ENCODE results near the gene CES4A.

CES4A gene

DNA sequence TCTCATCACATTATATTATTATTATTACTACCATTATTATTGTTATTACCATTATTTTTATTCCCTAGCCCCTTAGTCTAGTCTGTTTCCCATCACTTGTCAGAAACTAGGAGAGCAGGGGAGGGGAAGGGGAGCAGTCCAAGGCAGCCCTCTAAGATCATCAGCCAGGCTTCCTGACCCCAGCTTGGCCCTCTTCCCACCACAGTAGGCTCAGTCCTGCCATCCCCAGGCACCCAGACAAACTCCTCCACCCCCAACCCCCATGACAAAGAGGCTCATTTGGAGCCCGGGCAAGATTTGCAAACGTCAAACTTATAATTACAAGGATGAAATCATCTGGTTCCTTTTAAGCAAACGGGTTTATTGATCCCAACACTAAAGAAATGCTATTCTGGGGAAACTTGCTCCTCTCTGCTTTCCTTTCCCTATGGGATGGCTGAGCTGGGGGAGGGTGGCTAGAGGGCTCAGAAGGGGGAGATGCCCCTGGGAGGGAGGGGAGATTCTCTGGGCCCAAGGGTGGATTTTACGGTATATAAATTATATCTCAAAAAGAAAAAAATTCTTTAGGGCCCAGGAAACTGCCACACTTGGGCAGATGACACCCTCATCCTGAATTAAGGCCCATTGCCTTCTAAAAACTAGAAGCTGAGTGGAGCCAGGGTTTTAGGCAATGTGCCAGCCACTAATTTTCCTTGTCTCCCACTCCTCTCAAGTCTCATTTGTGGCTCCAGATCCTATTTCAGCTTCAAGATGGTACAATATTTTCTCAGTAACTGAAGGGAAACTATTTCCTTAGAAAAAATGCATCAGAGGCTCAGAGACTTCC lies 36.2 kb downstream of the CES4A start:
- ATAC-seq = peak; percentile 53
- no peak for TF ChIP-seq ARNTL (CRISPR knock-in tag; IDR thresholded peaks at IDR 0.05; ENCODE audit: borderline replicate concordance, low read depth)
- TF ChIP-seq, protein P1, sequence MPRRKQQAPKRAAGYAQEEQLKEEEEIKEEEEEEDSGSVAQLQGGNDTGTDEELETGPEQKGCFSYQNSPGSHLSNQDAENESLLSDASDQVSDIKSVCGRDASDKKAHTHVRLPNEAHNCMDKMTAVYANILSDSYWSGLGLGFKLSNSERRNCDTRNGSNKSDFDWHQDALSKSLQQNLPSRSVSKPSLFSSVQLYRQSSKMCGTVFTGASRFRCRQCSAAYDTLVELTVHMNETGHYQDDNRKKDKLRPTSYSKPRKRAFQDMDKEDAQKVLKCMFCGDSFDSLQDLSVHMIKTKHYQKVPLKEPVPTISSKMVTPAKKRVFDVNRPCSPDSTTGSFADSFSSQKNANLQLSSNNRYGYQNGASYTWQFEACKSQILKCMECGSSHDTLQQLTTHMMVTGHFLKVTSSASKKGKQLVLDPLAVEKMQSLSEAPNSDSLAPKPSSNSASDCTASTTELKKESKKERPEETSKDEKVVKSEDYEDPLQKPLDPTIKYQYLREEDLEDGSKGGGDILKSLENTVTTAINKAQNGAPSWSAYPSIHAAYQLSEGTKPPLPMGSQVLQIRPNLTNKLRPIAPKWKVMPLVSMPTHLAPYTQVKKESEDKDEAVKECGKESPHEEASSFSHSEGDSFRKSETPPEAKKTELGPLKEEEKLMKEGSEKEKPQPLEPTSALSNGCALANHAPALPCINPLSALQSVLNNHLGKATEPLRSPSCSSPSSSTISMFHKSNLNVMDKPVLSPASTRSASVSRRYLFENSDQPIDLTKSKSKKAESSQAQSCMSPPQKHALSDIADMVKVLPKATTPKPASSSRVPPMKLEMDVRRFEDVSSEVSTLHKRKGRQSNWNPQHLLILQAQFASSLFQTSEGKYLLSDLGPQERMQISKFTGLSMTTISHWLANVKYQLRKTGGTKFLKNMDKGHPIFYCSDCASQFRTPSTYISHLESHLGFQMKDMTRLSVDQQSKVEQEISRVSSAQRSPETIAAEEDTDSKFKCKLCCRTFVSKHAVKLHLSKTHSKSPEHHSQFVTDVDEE (CRISPR knock-in tag; IDR thresholded peaks at IDR 0.05) = no peak
- no peak for TF ChIP-seq CSDC2 (CRISPR knock-in tag; IDR thresholded peaks at IDR 0.05)
- no peak for TF ChIP-seq OSR1 (CRISPR knock-in tag; IDR thresholded peaks at IDR 0.05)

DNA sequence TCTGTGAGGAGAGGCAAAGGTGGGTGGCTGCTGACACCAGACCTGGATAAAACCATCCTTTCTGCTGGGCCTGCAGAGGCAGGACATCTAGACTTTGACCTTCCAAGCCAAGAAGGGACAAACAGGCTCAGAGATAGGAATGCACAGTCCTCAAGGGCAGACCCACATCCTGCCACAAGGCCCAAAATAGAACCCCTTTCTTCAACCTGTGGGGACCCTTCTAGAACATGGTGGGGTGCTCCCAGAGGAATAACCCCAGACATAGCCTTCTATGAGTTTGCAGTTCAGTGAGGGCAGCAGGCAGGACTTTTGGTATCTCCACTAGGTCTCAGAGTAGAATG lies 36.8 kb downstream of the CES4A start:
- ATAC-seq = no peak
- TF ChIP-seq ZC3H10 (CRISPR knock-in tag; IDR thresholded peaks at IDR 0.05) = no peak
- TF ChIP-seq OSR1 (CRISPR knock-in tag; IDR thresholded peaks at IDR 0.05) = no peak
- no peak for TF ChIP-seq PPARA (CRISPR knock-in tag; IDR thresholded peaks at IDR 0.05; ENCODE audit: borderline replicate concordance)
- TF ChIP-seq ZFP3 (CRISPR knock-in tag; IDR thresholded peaks at IDR 0.05) = no peak

DNA sequence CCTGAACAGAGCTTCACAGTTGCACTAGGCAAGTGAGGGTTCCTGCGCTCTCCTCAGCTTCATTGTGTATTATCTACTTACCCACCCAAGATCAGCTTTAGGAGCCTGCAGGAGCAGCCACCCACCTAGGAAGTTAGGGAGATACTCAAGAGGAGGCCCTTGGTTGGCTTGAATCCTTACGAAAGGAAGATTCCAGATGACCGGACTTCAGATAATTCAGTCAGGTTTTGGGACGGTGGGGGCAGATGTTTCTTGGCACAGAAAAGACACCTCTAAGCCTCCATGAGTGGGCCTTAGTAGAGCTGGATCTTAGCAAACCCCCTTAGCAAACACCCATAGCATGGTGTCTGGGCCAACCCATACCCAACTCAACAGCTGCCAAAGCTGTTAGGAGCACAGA lies 38.2 kb downstream of the CES4A start:
- no peak for TF ChIP-seq ISL1 (CRISPR knock-in tag; IDR thresholded peaks at IDR 0.05)
- TF ChIP-seq OSR1 (CRISPR knock-in tag; IDR thresholded peaks at IDR 0.05) = no peak
- TF ChIP-seq ZNF8 (CRISPR knock-in tag; IDR thresholded peaks at IDR 0.05) = no peak
- no peak for TF ChIP-seq ZNF565 (CRISPR knock-in tag; conservative IDR thresholded peaks at IDR 0.05; ENCODE audit: low read depth)
- no peak for TF ChIP-seq ZFP30 (CRISPR knock-in tag; IDR thresholded peaks at IDR 0.05)
- TF ChIP-seq, protein P1 (CRISPR knock-in tag; IDR thresholded peaks at IDR 0.05) = no peak
- TF ChIP-seq ZNF70 (CRISPR knock-in tag; IDR thresholded peaks at IDR 0.05) = no peak
- no peak for TF ChIP-seq RARB (CRISPR knock-in tag; IDR thresholded peaks at IDR 0.05)
- TF ChIP-seq, protein P2, sequence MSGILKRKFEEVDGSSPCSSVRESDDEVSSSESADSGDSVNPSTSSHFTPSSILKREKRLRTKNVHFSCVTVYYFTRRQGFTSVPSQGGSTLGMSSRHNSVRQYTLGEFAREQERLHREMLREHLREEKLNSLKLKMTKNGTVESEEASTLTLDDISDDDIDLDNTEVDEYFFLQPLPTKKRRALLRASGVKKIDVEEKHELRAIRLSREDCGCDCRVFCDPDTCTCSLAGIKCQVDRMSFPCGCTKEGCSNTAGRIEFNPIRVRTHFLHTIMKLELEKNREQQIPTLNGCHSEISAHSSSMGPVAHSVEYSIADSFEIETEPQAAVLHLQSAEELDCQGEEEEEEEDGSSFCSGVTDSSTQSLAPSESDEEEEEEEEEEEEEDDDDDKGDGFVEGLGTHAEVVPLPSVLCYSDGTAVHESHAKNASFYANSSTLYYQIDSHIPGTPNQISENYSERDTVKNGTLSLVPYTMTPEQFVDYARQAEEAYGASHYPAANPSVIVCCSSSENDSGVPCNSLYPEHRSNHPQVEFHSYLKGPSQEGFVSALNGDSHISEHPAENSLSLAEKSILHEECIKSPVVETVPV (CRISPR knock-in tag; IDR thresholded peaks at IDR 0.05) = no peak
- TF ChIP-seq TOX (CRISPR knock-in tag; IDR thresholded peaks at IDR 0.05; ENCODE audit: borderline replicate concordance) = no peak
- no peak for TF ChIP-seq GLIS3 (CRISPR knock-in tag; IDR thresholded peaks at IDR 0.05)
- no peak for ATAC-seq

DNA sequence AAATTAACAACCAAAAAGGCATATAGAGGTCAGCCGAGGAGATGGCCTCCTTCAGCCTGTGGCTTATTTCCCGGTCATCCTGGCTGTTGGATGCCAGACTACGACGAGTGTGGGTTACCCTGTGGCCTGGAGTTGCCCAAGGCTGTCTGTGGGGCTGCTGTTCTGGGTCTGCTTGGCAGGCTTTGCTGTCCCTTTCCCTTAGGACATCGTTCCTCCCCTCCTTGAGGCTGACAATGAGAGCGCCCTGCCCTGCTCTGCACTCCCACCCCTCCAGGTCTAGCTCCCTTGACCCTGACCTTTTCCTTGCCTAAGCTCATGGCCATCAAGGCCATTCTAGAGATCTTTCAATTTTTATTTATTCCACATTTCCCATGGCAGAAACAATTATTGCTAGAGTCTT lies 38.7 kb downstream of the CES4A start:
- ATAC-seq = no peak

More for the DNA sequence above, 38.7 kb downstream of the CES4A start:
- no peak for TF ChIP-seq PPARA (CRISPR knock-in tag; IDR thresholded peaks at IDR 0.05; ENCODE audit: borderline replicate concordance)
- no peak for TF ChIP-seq ZNF70 (CRISPR knock-in tag; IDR thresholded peaks at IDR 0.05)
- TF ChIP-seq BACH2 (CRISPR knock-in tag; IDR thresholded peaks at IDR 0.05; ENCODE audit: borderline replicate concordance) = no peak
- TF ChIP-seq SNAI2 (CRISPR knock-in tag; IDR thresholded peaks at IDR 0.05) = no peak
- TF ChIP-seq, protein P3, sequence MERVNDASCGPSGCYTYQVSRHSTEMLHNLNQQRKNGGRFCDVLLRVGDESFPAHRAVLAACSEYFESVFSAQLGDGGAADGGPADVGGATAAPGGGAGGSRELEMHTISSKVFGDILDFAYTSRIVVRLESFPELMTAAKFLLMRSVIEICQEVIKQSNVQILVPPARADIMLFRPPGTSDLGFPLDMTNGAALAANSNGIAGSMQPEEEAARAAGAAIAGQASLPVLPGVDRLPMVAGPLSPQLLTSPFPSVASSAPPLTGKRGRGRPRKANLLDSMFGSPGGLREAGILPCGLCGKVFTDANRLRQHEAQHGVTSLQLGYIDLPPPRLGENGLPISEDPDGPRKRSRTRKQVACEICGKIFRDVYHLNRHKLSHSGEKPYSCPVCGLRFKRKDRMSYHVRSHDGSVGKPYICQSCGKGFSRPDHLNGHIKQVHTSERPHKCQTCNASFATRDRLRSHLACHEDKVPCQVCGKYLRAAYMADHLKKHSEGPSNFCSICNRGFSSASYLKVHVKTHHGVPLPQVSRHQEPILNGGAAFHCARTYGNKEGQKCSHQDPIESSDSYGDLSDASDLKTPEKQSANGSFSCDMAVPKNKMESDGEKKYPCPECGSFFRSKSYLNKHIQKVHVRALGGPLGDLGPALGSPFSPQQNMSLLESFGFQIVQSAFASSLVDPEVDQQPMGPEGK (CRISPR knock-in tag; IDR thresholded peaks at IDR 0.05; ENCODE audit: borderline replicate concordance) = no peak
- TF ChIP-seq, protein P1 (CRISPR knock-in tag; IDR thresholded peaks at IDR 0.05) = no peak
- TF ChIP-seq, protein P2 (CRISPR knock-in tag; IDR thresholded peaks at IDR 0.05) = no peak
- TF ChIP-seq, protein P4, sequence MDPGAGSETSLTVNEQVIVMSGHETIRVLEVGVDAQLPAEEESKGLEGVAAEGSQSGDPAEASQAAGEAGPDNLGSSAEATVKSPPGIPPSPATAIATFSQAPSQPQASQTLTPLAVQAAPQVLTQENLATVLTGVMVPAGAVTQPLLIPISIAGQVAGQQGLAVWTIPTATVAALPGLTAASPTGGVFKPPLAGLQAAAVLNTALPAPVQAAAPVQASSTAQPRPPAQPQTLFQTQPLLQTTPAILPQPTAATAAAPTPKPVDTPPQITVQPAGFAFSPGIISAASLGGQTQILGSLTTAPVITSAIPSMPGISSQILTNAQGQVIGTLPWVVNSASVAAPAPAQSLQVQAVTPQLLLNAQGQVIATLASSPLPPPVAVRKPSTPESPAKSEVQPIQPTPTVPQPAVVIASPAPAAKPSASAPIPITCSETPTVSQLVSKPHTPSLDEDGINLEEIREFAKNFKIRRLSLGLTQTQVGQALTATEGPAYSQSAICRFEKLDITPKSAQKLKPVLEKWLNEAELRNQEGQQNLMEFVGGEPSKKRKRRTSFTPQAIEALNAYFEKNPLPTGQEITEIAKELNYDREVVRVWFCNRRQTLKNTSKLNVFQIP (CRISPR knock-in tag; IDR thresholded peaks at IDR 0.05; ENCODE audit: borderline replicate concordance, low read depth) = no peak
- no peak for TF ChIP-seq ZFP3 (CRISPR knock-in tag; IDR thresholded peaks at IDR 0.05)
- TF ChIP-seq ARNTL (CRISPR knock-in tag; IDR thresholded peaks at IDR 0.05; ENCODE audit: borderline replicate concordance, low read depth) = no peak
